ENCODE measurements around the gene ATRNL1. TPM values are rescaled to one million over a fixed set of nuclear protein-coding genes. Genes with fewer than 3 reads are reported as not detected.

ATRNL1 gene
- polyA plus RNA-seq, 1 donor from 2014 or later, result 47.8 TPM

DNA sequence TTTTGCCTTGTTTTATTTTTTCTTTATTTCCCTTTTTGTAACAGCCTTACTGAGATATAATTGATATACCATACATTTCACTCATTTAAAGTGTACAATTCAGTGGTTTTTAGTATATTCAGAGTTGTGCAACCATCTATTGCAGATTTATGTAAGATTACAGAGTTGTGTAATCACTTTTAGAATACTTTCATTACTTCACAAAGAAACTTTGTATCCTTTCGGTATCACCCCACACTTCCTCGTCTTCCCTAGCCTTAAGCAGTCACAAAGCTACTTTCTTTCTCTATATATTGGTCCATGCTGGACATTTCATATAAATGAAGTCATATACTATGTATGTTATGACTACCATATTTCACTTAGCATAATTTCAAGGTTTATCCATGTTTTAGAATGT lies 74.6 kb downstream of the ATRNL1 start:
- no peaks in the 10 kb centered on the region for H3K79me2 ChIP-seq (replicated peaks; ENCODE audit: insufficient read depth, low read length)

DNA sequence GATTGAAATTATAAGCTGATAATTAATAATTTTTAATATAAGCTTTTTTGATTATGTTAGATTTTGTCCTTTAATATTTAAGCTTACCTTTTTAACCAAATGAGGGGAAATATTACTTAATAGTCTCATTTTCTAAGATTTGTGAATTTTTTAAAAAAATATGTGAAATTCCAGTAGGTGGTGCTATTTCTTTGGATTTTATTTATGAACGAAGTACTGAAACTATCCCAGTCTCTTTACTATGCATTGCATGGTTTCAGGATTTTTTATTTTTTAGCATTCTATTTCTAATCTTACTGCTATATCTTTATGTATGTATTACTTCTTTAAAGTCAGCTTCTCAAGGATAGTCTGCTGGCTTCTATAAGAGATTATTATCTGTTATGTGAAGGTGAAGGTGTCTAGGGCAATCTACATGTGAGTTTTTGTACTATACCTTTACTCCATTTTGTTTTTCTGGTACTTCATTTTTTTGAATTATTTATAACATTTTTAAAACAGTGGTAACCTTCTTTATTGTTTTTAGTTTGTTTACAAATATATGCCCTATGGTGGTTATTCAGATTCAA lies 78.3 kb downstream of the ATRNL1 start:
- no peaks in the 10 kb centered on the region for H3F3A ChIP-seq (ENCODE audit: insufficient read depth, low read length, poor library complexity, severe bottlenecking)
- no peaks in the 10 kb centered on the region for H3K9me3 ChIP-seq (ENCODE audit: low read length)
- TF ChIP-seq, protein P1, sequence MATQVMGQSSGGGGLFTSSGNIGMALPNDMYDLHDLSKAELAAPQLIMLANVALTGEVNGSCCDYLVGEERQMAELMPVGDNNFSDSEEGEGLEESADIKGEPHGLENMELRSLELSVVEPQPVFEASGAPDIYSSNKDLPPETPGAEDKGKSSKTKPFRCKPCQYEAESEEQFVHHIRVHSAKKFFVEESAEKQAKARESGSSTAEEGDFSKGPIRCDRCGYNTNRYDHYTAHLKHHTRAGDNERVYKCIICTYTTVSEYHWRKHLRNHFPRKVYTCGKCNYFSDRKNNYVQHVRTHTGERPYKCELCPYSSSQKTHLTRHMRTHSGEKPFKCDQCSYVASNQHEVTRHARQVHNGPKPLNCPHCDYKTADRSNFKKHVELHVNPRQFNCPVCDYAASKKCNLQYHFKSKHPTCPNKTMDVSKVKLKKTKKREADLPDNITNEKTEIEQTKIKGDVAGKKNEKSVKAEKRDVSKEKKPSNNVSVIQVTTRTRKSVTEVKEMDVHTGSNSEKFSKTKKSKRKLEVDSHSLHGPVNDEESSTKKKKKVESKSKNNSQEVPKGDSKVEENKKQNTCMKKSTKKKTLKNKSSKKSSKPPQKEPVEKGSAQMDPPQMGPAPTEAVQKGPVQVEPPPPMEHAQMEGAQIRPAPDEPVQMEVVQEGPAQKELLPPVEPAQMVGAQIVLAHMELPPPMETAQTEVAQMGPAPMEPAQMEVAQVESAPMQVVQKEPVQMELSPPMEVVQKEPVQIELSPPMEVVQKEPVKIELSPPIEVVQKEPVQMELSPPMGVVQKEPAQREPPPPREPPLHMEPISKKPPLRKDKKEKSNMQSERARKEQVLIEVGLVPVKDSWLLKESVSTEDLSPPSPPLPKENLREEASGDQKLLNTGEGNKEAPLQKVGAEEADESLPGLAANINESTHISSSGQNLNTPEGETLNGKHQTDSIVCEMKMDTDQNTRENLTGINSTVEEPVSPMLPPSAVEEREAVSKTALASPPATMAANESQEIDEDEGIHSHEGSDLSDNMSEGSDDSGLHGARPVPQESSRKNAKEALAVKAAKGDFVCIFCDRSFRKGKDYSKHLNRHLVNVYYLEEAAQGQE (IDR thresholded peaks at IDR 0.05; ENCODE audit: borderline replicate concordance), result no peak
- TF ChIP-seq SMC3 (conservative IDR thresholded peaks at IDR 0.05; ENCODE audit: poor library complexity) (peak; percentile 46), POLR2AphosphoS5 (IDR thresholded peaks at IDR 0.05) (no peak), MXI1 (conservative IDR thresholded peaks at IDR 0.05; ENCODE audit: poor library complexity, severe bottlenecking) (no peak), TAF1 (IDR thresholded peaks at IDR 0.05; ENCODE audit: low read depth) (no peak), RAD21 (conservative IDR thresholded peaks at IDR 0.05) (peak; percentile 58), EZH2 (IDR thresholded peaks at IDR 0.05; ENCODE audit: borderline replicate concordance, insufficient read depth, low read length, poor library complexity, severe bottlenecking) (no peak), EP300 (conservative IDR thresholded peaks at IDR 0.05; ENCODE audit: poor library complexity, severe bottlenecking) (no peak)
- TF ChIP-seq, protein P2, sequence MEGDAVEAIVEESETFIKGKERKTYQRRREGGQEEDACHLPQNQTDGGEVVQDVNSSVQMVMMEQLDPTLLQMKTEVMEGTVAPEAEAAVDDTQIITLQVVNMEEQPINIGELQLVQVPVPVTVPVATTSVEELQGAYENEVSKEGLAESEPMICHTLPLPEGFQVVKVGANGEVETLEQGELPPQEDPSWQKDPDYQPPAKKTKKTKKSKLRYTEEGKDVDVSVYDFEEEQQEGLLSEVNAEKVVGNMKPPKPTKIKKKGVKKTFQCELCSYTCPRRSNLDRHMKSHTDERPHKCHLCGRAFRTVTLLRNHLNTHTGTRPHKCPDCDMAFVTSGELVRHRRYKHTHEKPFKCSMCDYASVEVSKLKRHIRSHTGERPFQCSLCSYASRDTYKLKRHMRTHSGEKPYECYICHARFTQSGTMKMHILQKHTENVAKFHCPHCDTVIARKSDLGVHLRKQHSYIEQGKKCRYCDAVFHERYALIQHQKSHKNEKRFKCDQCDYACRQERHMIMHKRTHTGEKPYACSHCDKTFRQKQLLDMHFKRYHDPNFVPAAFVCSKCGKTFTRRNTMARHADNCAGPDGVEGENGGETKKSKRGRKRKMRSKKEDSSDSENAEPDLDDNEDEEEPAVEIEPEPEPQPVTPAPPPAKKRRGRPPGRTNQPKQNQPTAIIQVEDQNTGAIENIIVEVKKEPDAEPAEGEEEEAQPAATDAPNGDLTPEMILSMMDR (IDR thresholded peaks at IDR 0.05; ENCODE audit: poor library complexity, severe bottlenecking), result peak; percentile 55
- no peaks in the 10 kb centered on the region for H3K36me3 ChIP-seq (ENCODE audit: insufficient read depth, low read length)
- H3K9me2 ChIP-seq (ENCODE audit: insufficient read depth, low read length), result no peaks in the 10 kb centered on the region
- no peaks in the 10 kb centered on the region for H3K79me2 ChIP-seq (replicated peaks; ENCODE audit: insufficient read depth, low read length)
- no peak overlapping the region for H2AFZ ChIP-seq (ENCODE audit: low read depth, low read length)
- no peak overlapping the region for H3K4me3 ChIP-seq (ENCODE audit: low read length)
- H3K27me3 ChIP-seq (ENCODE audit: insufficient read depth, low read depth, low read length), result no peaks in the 10 kb centered on the region
- no peak overlapping the region for H3K27ac ChIP-seq (ENCODE audit: low read length)
- H3K9ac ChIP-seq (ENCODE audit: low read length), result no peak overlapping the region
- no peak overlapping the region for H3K4me2 ChIP-seq (ENCODE audit: low read length)
- no peaks in the 10 kb centered on the region for H4K20me1 ChIP-seq (ENCODE audit: insufficient read depth)

More for the DNA sequence above, 74.6 kb downstream of the ATRNL1 start:
- no peak overlapping the region for H3K27ac ChIP-seq (ENCODE audit: low read length)
- H3K9me2 ChIP-seq (ENCODE audit: insufficient read depth, low read length), result no peaks in the 10 kb centered on the region
- H3K9me3 ChIP-seq (ENCODE audit: low read length), result no peaks in the 10 kb centered on the region
- H3F3A ChIP-seq (ENCODE audit: insufficient read depth, low read length, poor library complexity, severe bottlenecking), result no peaks in the 10 kb centered on the region
- peaks cover 8% of the 10 kb centered on the region for H3K36me3 ChIP-seq (ENCODE audit: insufficient read depth, low read length)
- H3K4me2 ChIP-seq (ENCODE audit: low read length), result no peak overlapping the region
- no peak overlapping the region for H2AFZ ChIP-seq (ENCODE audit: low read depth, low read length)
- H3K9ac ChIP-seq (ENCODE audit: low read length), result no peak overlapping the region
- TF ChIP-seq EZH2 (IDR thresholded peaks at IDR 0.05; ENCODE audit: borderline replicate concordance, insufficient read depth, low read length, poor library complexity, severe bottlenecking) (no peak), RAD21 (conservative IDR thresholded peaks at IDR 0.05) (no peak), TAF1 (IDR thresholded peaks at IDR 0.05; ENCODE audit: low read depth) (no peak), EP300 (conservative IDR thresholded peaks at IDR 0.05; ENCODE audit: poor library complexity, severe bottlenecking) (no peak), MXI1 (conservative IDR thresholded peaks at IDR 0.05; ENCODE audit: poor library complexity, severe bottlenecking) (no peak), SMC3 (conservative IDR thresholded peaks at IDR 0.05; ENCODE audit: poor library complexity) (no peak), POLR2AphosphoS5 (IDR thresholded peaks at IDR 0.05) (no peak)
- TF ChIP-seq, protein P2 (IDR thresholded peaks at IDR 0.05; ENCODE audit: poor library complexity, severe bottlenecking), result no peak
- TF ChIP-seq, protein P1 (IDR thresholded peaks at IDR 0.05; ENCODE audit: borderline replicate concordance), result no peak
- H3K27me3 ChIP-seq (ENCODE audit: insufficient read depth, low read depth, low read length), result no peaks in the 10 kb centered on the region
- no peaks in the 10 kb centered on the region for H4K20me1 ChIP-seq (ENCODE audit: insufficient read depth)
- H3K4me3 ChIP-seq (ENCODE audit: low read length), result no peak overlapping the region
